Right renal pelvis (tissue), 4 donors: Measurements from ENCODE around the gene B4GALT3. TPM values are rescaled to one million over a fixed set of nuclear protein-coding genes. Genes with fewer than 3 reads are reported as not detected.
"Not testable (repeated sequence)": the region's sequence is repeated elsewhere in the genome, so short reads cannot be mapped to it uniquely, and the experiment has no call there.

ENCODE experiments used
- DNase-seq, 4 donors: peaks; one replicate each; pipeline ENCODE4 v3.0.0-alpha.2; 2013; ENCODE audit warnings: low read depth in 4 of 4, low spot score in 3 of 4, missing footprints in 1 of 4
- polyA plus RNA-seq, 4 donors: library from polyadenylated mRNA; unstranded; fragments of 120-200 nt; gene quantifications; one replicate each; pipeline ENCODE4 v1.2.1, GENCODE V29; 2013; ENCODE audit not compliant: insufficient read length in 4 of 4

The B4GALT3 gene
- 10 to 100 TPM; 43.6 to 46.2 (median 44.9) TPM for polyA plus RNA-seq

DNA sequence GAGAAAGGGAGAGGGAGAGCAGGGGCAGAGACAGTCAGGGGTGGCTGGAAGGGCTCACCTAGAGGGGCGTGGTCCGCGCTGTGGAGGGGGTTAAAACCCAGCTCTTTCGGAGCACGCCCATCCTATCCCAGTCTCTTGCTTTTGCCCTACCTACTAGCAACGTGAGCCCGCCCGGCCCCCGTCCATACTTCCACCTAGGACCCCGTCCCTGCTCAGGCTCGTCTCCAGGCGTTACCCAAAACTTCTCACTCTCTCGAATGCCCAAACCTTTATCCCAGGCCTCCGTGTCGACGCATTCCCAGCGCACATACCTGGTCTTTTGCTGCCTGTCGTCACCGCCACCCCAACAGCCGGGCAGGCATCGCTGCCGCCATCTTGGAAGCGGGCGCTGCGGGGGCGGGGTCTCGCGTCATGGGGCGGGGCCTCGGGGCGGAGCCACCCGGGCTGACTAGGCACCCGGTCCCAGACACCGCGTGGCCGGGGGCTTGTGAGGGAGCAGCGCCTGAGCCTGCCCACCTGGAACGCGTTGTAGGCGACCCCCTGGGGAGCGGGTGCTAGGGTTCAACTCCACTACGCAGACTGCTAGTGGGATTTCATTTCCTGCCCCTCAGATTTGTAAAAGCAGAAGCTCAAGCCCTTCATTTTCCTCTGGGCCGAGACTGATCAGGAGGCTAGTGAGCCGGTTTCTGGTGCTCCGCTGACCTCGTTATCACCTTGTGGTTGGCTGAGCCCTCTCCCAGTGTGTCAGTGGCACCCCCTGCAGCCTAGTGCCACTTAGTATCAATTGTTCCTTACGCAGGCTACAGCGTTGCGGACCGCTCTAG is at the start of gene B4GALT3:
Gene B4GALT3, minus strand, starts transcription at position 396 of the 824 bp plus-strand sequence. CDS start 1,447 bp downstream, outside the sequence.
- peak in 1 of 4 donors; percentile 86 for DNase-seq

DNA sequence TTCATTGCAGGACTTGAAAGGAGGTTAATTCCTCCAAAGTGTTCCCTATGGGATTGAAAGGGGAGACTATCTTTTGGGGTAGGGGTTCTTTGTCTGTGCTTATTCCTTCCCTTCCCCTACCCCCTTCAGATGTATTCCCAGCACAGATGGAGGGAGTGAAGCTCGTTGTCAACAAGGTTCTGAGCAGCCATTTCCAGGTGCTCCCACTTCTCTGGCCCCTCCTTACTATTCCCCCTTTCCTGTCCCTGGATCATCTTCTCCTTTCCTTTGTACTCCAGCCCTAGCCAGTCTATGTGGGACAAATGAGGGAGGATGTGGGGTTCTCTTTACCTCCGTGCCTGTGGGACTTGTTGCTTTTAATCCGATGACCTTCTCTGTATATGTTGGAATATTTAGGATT is 49.5 kb upstream of the B4GALT3 start:
- DNase-seq: no peak

DNA sequence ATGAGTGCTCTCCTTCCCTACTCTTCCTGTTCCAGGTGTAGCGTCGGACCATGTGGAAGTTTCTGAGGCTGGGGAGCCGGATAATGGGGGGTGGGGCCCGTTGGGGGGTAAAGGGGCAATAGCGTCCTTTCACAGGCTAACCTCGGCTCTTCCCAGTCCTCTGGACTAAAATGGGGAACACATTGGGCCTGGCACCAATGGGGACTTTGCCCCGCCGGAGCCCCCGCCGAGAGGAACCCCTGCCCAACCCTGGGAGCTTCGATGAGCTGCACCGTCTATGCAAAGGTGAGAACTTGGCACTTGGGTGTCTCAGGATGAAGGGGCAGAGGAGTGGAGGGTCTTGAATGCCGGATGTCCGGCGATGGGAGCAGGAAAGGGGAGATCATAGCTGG is 49.0 kb upstream of the B4GALT3 start:
- no peak for DNase-seq

DNA sequence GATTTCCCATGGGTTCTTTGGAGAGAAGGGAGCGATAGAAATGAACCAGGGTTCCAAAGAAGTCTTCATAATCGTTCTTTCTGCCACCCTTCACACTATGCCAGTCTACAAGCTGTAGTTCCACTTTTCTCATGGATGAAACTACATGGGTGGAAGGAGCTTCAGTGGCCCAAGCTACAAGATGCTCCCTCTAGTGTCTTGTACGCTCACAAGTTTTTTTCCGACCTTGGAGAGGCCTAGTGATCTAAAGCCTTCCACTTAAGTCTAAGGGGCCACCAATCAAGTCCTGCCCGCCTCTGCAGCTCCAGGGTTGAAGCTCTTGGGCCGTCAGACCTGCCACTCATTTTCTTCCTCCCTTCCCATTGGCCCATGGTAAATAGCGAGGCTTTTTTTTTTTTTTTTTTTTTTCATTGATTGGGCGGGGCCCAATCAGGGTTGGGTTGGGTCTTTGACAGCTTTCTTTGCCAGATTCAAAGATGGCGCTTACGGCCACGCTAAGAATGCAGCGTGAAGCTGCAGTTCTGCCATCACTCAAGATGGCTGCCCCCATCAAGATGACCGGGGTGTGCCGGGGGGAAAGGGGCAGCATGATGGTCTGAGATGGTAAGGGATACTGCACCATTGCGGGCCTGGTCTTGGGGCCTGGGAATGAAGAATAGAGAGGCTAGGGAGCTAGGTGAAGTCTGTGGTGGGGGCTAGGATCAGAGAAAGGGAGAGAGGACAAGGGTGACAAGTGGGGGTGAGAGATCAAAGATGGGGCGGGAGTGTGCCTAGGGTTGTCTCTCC is 48.4 kb upstream of the B4GALT3 start, which contains the start of gene TOMM40L:
Gene TOMM40L, plus strand, starts transcription at position 527 of the 786 bp plus-strand sequence. CDS start 430 bp downstream, outside the sequence.
- DNase-seq: peak; percentile 87 to 94 (median 94)

DNA sequence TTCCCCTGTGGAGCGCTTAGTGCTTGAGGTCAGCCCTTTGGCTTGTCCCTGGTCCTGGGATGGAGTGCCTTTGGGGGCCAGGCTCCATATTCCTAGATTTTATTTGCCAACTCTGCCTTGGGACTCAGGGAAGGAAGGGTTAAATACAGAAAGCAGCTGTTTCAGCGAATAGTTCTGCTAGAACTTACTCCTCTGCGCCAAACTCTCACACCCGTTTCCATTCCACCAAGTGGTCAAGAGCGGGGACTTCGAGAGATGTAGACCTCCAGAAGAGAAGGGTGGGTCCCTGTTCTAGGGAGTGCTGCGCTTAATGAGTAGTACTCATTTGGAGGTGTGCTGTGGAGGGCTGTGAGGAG is 47.8 kb upstream of the B4GALT3 start:
- no peak for DNase-seq

DNA sequence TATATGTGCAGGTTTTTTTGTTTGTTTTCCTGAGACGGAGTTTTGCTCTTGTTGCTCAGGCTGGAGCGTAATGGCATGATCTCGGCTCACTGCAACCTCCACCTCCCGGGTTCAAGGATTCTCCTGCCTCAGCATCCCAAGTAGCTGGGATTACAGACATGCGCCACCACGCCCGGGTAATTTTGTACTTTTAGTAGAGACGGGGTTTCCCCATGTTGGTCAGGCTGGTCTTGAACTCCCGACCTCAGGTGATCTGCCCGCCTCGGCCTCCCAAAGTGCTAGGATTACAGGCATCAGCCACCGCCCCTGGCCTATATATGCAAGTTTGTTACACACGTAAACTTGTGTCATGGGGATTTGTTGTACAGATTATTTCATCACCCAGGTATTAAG is 47.4 kb upstream of the B4GALT3 start:
- not testable (repeated sequence) for DNase-seq

DNA sequence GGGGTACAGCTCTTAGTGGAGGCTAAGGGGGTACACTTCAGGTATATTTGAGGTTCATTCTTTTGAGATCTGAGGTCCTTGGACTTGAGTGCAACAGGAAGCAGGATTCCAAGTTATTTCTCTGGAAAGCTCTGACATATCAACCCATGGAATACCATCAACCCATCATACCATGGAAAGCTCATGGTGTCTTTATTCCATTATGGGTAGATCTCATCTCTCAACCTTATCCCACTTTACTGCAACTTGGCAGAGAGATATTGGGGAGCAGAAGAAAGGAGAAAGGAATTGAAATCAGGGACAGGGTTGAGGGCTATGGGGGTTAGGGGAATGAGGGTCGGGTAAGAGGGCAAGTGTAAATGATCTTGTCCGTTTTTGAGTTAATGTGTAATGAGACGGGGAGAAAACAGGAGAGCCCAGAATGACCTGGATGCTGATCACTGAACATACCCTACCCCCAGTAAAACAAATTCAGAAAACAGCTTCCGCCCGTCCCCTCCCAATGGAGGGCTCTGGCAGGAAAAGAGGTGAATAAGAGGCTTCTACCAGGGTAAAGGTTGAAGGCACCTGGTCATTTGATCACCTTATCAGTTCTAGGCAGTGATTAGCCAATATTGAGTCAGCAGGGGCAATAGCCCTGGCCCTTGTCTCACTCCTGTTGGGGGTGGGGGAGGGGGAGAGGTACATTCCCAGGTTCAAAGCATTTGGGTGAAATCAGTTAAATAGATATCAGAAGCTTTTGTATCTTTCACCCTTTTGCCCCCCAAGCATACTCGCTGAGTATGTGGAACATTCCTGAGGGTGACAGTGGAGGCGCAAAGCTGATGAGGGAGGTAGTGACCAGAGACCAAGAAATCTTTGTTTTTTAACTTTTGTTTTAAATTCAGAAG is 46.7 kb upstream of the B4GALT3 start:
- no peak for DNase-seq

DNA sequence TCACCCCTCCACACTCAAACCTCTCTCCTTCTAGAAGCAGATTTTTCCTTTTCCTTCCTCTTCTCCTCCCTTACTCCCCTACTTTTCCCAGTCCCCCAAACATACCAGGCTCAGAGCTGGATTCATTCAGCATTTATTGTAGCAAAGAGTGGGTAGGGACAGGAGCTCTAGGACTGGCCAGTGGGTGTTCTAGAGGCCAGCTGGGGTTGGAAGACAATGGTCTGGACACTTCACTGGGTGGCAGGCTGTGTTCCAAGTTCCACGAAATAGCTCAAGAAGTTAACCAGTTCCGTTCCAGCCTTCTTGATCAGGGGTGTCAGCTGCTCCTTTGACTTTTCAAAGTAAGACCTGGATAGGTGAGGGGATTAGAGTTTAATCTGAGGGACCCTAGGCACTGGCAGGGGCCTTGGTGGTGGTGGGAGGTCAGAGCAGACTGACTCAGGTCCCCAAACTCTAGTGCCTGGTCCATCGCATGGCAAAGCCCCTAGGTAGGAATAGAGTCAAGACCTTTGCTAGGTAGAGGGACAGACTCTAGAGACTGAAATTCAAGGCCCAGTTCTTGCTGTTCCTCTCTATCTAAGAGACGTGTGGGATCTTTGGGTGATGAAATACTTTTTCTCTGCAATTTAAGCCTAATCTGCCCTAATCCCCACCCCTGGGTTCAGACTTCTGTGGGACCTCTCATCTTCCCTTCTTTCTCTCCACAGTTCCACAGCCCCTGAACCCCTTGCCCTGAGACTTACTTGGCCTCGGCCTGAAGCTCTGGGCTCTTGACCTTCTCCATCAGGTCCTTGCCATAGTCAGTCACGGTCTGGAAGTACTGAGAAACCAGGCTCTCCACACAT is 45.1 kb upstream of the B4GALT3 start:
- DNase-seq: no peak

DNA sequence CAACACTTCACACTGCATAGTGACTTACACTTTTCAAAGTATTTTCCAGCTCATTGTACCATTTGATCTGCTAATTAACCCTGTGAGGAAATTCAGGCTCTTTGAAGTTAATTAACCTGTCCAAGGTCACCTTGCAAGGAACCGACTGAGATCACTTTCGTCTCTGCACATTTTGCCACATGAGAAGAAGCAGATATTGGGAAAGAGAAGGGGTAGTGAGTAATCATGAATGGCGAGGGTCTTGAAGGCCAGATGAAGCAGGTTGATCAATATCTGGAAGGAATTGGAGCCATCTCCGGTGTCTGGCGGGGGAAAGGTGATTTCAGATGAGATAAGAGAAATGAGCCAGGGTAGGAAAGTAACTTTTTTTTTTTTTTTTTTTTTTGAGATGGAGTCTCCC is 42.7 kb upstream of the B4GALT3 start:
- DNase-seq: no peak

DNA sequence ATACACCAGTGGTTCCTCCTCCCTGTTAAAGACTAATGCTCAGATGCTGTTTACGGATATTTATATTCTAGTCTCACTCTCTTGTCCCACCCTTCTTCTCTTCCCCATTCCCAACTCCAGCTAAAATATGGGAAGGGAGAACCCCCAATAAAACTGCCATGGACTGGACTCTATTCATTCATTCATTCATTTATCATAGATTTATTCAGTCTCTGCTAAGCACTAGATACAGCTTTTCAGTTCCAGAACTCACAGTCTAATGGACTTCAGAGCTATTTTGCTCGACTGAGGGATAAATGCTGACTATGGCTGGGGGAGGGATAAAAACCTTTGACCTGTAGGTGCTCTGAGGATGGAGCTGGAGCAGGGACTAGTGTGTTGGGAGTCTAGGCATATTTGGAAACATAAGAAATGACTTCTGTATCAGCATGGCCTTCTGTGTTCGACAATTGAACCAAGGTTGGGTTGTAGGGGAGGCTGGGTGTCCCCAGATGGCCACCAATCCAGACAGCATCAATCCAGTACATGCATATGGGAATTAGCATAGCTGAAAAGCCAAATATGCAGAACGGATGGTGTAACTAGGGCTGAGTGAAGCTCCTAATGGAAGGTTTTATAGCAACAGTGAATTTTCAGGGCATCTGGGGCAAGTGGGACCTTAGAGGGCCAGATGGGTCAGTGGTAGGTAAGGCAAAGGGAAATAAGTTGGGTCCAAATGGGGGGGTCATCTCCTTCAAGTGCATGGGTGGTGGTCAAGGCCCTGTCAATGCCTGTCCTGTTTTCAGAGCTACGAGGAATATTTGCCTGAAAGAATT is 42.0 kb upstream of the B4GALT3 start:
- DNase-seq: no peak

DNA sequence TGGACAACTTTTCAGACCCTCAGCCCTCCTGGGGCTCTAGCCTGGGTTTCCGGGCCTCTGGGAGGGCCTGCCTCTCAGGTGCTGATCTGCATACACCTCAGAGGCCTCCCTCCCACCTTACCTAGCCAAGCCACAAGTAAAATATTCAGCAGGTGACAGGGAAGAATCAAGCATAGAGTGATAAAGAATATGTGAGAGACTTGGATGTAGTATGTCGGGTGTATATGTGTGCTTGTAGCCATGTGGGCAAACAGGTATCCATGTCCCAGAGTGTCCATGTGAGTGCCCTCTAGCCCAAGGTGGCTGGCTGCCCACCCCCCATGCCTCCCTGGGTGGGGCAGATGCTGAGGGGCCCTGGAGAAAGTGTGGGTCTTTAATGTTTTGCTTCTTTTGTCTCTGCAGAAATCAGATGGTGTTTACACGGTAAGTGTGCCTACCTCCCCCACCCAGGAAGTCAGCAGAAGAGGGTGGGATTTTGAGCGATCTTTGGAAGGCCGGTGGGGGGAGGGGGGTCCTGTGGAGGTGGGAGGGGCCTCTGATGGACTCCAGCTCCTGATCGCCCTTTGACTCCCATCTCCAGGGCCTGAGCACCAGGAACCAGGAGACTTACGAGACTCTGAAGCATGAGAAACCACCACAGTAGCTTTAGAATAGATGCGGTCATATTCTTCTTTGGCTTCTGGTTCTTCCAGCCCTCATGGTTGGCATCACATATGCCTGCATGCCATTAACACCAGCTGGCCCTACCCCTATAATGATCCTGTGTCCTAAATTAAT is 41.2 kb upstream of the B4GALT3 start:
- DNase-seq: no peak

DNA sequence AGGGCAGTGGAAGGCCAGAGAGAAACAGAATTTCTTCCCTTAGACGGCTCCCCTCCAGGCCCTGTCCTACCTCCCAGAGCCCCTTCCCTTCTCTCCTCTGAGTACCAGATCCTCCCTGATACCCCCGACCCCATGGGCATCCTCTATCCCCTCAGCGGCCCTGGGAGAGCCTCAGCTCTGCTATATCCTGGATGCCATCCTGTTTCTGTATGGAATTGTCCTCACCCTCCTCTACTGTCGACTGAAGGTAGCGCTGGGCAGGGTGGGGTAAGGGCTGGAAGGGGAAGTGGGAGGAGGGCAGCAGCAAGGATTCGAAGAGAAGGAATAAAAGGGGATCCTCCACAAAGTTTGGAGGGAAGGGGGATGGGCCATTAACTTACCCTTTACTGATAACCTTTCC is 40.5 kb upstream of the B4GALT3 start:
- no peak for DNase-seq

DNA sequence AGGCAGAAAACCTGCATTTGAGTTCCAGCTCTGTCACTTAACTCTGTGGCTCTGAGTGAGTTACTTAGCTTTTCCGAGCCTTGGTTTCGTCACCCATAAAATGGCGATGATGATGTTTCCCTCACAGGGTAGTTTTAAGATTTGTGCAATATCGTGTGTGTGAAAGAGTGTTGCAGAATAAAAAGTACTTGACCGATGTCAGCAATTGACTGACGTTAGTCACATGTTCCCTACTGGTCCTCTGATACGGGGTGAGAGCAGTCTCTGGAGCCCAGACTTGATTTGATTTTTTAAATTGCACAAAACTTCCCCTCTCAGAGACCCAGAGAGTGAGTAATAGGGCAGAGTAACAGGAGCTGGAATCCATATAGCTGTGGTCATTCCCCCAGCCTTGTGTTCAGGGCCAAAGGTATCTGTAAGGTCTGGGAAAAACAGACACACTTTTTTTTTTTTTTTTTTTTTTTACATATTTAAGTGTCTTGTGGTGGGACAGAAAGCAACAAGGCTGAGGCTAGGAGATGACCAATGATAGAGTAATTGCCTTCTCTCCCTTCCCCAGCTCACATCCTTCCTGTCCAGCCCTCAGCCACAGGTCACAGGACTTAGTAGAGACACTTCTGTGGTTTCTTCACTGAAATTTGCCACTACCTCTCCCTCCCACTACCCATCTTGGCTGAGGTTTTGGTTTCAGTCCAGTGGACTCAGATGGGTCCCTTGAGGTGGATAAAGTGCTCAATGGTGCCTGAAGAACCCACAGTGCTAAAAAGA is 39.8 kb upstream of the B4GALT3 start:
- DNase-seq: no peak

DNA sequence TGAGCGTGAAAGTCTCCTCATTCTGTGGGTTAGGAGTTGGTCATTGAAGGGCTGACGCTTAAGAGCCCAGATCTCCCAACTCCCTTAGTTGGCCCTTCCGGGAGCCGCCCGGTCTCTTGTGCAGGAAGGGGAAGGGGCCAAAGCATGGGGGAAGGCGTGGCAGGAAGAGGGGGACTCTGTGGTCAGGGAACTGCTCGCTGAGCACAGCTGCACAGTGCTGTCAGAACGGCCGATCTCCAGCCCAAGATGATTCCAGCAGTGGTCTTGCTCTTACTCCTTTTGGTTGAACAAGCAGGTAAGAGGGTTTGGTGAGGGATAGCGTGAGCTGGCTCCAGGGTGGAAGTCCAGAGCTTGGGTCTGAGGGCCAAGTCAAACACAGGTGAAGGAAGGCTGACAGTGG is 37.8 kb upstream of the B4GALT3 start, which contains the start of gene FCER1G:
Gene FCER1G, plus strand, starts transcription at position 220 of the 400 bp plus-strand sequence. Its CDS starts 27 bp downstream, at position 247.
- no peak for DNase-seq

DNA sequence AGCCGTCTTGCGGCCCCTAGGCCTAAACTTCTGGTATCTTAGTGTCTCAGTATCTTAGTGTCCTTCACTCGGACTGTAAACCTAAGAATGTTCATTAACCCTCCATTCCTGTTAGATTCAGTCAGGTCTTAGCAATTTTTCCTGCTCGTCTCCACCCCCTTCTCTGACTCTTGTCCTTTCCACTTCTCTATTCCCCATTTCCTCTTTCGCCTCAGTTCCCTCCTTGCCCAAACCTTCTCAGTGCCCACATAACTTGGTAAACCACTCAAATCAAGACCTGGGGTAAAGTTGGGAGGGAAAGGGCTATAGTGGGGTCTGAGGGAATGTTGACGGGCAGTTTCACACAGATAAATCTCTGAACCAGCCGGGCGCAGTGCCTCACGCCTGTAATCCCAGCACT is 37.1 kb upstream of the B4GALT3 start:
- DNase-seq: no peak

DNA sequence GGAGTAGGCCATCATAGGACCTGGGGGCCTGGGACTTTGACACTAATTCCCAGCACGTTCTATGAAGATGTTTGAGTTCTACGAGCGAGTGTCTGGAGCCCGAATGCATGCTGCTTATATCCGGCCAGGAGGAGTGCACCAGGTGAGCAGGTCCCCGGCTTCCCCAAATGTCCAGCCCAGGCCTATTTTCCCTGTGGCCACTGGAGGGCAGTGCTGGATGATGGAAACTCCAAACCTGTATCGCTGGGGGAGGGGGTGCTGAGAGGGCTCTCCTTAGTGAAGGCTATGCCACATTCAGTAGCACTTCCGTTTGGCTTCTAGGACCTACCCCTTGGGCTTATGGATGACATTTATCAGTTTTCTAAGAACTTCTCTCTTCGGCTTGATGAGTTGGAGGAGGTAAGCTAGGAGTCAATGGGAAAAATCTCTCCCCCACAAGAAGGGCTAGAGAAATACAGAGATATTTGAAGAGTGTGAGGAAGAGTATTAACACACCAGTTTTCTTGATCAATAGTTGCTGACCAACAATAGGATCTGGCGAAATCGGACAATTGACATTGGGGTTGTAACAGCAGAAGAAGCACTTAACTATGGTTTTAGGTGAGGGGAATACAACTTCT is 32.6 kb upstream of the B4GALT3 start:
- DNase-seq: no peak

DNA sequence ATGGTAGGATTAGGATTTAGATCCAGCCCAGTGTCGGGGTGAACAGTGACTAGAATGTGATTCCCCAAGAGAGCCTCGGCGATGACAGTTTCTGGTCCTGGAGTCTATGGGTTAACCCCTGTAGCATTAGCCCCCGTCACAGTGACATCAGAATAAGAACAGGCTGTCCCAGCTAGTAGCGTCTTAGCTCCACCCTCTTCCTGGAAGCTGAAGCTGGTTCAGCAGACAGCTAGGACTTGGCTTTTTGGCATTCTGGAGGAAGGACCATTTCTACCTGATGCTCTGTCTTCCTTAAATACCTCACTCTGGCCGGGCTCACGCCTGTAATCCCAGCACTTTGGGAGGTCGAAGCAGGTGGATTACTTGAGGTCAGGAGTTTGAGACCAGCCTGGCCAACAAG is 29.9 kb upstream of the B4GALT3 start:
- no peak for DNase-seq
